Heart left ventricle (tissue), 16 donors: ENCODE results near the gene STUB1. TPM values are rescaled to one million over a fixed set of nuclear protein-coding genes. Genes with fewer than 3 reads are reported as not detected.
A peak's percentile ranks its signal among the peaks of the same experiment; 100 is the strongest.

Experiments used
- ATAC-seq, 4 donors: fragments of 200-7000 bp; cut with Tn5 transposase; one replicate each; pipeline ENCODE4 v1.9.1; 2020 to 2022; ENCODE audit warnings: moderate library complexity in 4 of 4, mild to moderate bottlenecking in 3 of 4, moderate number of reproducible peaks in 1 of 4
- DNase-seq, 5 donors: peaks; one replicate each; pipeline ENCODE4 v3.0.0-alpha.2; 2020
- H3K27ac ChIP-seq, 12 donors: fragments of 200-600 bp; sonication (generic) in 4 of 12; one replicate each; pipeline versions ENCODE4 v1.5.0 to v1.8.0; 2016 to 2022; ENCODE audit warnings: mild to moderate bottlenecking in 2 of 12
- H3K27me3 ChIP-seq, 9 donors: fragments of 200-600 bp; sonication (generic) in 2 of 9; one replicate each; pipeline versions ENCODE4 v1.5.1 to v1.8.0; 2016 to 2022; ENCODE audit warnings: mild to moderate bottlenecking in 3 of 9
- H3K36me3 ChIP-seq, 9 donors: fragments of 200-600 bp; sonication (generic) in 2 of 9; one replicate each; pipeline versions ENCODE4 v1.5.0 to v1.8.0; 2018 to 2022; ENCODE audit warnings: mild to moderate bottlenecking in 2 of 9
- H3K4me1 ChIP-seq, 12 donors: fragments of 200-600 bp; sonication (generic) in 4 of 12; one replicate each; pipeline versions ENCODE4 v1.5.0 to v1.8.0; 2016 to 2022; ENCODE audit warnings: mild to moderate bottlenecking in 3 of 12
- H3K4me3 ChIP-seq, 12 donors: fragments of 200-600 bp; sonication (generic) in 4 of 12; one replicate each; pipeline versions ENCODE4 v1.5.0 to v1.8.0; 2017 to 2022; ENCODE audit warnings: mild to moderate bottlenecking in 9 of 12, moderate library complexity in 4 of 12
- H3K9me3 ChIP-seq, 12 donors: fragments of 200-600 bp; sonication (generic) in 4 of 12; one replicate each; pipeline versions ENCODE4 v1.5.0 to v1.8.0; 2016 to 2022; ENCODE audit warnings: mild to moderate bottlenecking in 1 of 12
- CTCF ChIP-seq, 12 donors: fragments of 200-600 bp; sonication (generic) in 4 of 12; IDR thresholded peaks; one replicate each; pipeline versions ENCODE4 v1.5.0 to v1.8.0; 2018 to 2022; ENCODE audit warnings: antibody characterized with exemption in 12 of 12, mild to moderate bottlenecking in 5 of 12
- POLR2A ChIP-seq, 2 donors: fragments of 450-650 bp; IDR thresholded peaks; one replicate each; pipeline ENCODE4 v1.6.1; 2017; ENCODE audit warnings: antibody characterized with exemption in 2 of 2, mild to moderate bottlenecking in 2 of 2, moderate library complexity in 2 of 2
- WGBS, 4 donors: extraction: QIAGEN DNeasy Blood & Tissue Kit in 2 of 4; methylation state at CpG; one replicate each; pipeline versions ENCODE4 v1.1.5 to v1.1.7; 2013 to 2018; 5-methylcytosine and 5-hydroxymethylcytosine counted together
- intact Hi-C, 10 donors: fragments of 100-400 bp; cut with DNase I; formaldehyde crosslinking; loops; one replicate each; pipeline versions ENCODE4 v1.11.1 to v1.14.2; 2022
- polyA plus RNA-seq, 2 donors: library from polyadenylated mRNA; stranded (reverse); fragments of 200-250 nt; gene quantifications; one replicate each; pipeline ENCODE4 v1.2.3, GENCODE V29; 2013
- total RNA-seq, 9 donors: library from RNA; depleted of rRNA in 2 of 9; stranded (reverse); fragments of >200 nt in 2 of 9; fragmentation: NEBNext Ultra II Directional in 3 of 9; extraction: Animal tissue kit (Norgen Biotek cat#: 25700) in 3 of 9; gene quantifications; one replicate each; pipeline versions ENCODE4 v1.1.0 to v1.2.4, GENCODE V29; 2016 to 2023
- donor health status: ischemic (EF 13 %, LVEDD 7.1; RV severe dilation, severe dysfunction).
- donor health status: healthy with polysubstance abuse.
- donor health status: DM: no; HTN: yes; CAD: no.
- donor health status: DM: no; HTN: no; CAD: no.
- donor health status: ischemic (EF 25% LVEDD 6.9; RV normal size, moderate dysfunction).
- donor health status: ischemic (EF 25% LVEDD 5.7; RV mildly dilated, moderate dysfunction).
- donor health status: healthy.
- donor health status: DM: yes; HTN: yes; CAD: no.
- donor health status: ischemic (EF 35%, LVEDD 5.7; RV mildly dilated, moderate dysfunction).
- donor health status: nonischemic (EF 11% LVEDD 7.7; RV severe dilation, severe dysfunction).
- donor health status: DM: yes; HTN: yes; CAD: no.
- donor health status: PGD.
- donor health status: ischemic (EF 29% LVEDD 5.4; RV normal size, mild dysfunction).
- donor health status: nonischemic (EF 23%, LVEDD 6.1; RV moderate dilation, normal function).

Gene STUB1
- total and polyA plus RNA-seq, 11 donors, result 93.7 to 198 (median 116) TPM

- TF ChIP-seq POLR2A (IDR thresholded peaks at IDR 0.05), result no peak
- no peak for TF ChIP-seq CTCF (IDR thresholded peaks at IDR 0.05)
- intact Hi-C loops, result loop anchor here in 1 of 10 donors (5.0 kb wide), 1 partner anchor 339 kb away; no protein-coding TSS in a partner anchor
- H3K9me3 ChIP-seq, result no peaks in the 10 kb centered on the region
- H3K27me3 ChIP-seq, result peaks cover 0 to 18% (median 0%) of the 10 kb centered on the region in 9 donors
- no peak for DNase-seq
- H3K27ac ChIP-seq, result no peak overlapping the region
- WGBS, 4 donors, result 95 to 97% (median 96%) methylated on average over 3 to 9 of the region's 9 CpGs
- H3K4me1 ChIP-seq, result peaks cover 4 to 61% (median 42%) of the 10 kb centered on the region in 12 donors
- peaks cover 0 to 6% (median 0%) of the 10 kb centered on the region in 9 donors for H3K36me3 ChIP-seq
- no peak overlapping the region for H3K4me3 ChIP-seq
- no peak for ATAC-seq
Measured at GRCh38 chr16:718389-718788, 38.2 kb downstream of the STUB1 start.

DNA sequence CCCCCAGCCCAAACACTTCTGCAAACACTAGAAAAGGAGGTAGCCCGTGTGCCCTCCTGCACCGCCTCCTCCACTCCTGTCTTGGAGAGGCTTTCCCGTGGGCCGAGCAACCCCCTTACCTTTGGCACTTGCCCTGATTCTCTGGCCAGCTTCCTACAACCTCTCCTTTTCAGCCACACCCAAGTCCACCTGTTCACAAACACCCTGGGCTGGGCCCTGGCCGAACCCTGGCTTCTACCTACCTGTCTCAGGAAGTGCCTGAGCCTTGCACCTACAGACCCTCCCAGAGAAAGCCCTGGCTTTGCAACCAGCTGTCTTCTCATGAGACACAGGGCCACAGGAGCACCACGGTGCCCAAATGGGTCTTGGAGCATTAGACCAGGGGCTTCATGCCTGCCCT, 38.7 kb downstream of the STUB1 start:
- TF ChIP-seq POLR2A (IDR thresholded peaks at IDR 0.05), result no peak
- peaks cover 4 to 60% (median 42%) of the 10 kb centered on the region in 12 donors for H3K4me1 ChIP-seq
- peaks cover 0 to 18% (median 0%) of the 10 kb centered on the region in 9 donors for H3K27me3 ChIP-seq
- H3K4me3 ChIP-seq, result peak overlapping the region in 1 of 12 donors; percentile 24
- no peak for DNase-seq
- H3K27ac ChIP-seq, result no peak overlapping the region
- H3K36me3 ChIP-seq, result peaks cover 0 to 6% (median 0%) of the 10 kb centered on the region in 9 donors
- no peak for ATAC-seq
- WGBS, 4 donors, result 85 to 91% (median 89%) methylated on average over 5 to 6 of the region's 6 CpGs
- H3K9me3 ChIP-seq, result no peaks in the 10 kb centered on the region
- intact Hi-C loops, result loop anchor here in 1 of 10 donors (5.0 kb wide), 1 partner anchor 338 kb away; no protein-coding TSS in a partner anchor

DNA sequence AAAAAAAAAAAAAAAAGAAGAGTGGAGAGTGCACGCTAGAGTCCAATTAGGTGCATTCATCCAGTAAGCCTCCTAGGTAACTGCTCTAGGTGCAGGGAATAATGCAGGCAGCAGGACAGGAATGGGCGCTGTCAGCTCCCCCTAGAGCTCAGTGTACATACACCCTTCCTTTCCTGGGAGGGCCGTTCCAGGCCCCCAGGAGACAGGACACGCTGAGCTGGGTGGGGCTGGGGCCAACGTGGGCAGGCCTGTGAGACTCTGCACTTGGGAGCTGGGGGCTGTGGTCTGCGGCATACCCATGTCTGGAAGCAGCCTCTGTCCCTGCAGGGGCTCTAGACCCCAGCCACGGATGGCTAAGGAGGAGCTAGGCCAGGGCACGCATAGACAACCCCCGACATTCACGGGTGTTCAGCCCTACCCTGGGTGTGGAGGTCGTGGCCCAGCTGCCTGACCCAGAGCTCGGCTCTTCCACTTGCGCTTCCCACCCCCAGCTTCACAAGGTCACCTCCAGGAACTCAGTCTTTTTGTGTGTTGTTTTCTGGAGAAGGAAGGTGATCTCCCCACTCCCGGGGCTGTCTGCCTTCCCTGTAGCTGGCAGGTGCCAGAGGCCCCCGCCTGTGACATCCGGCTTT, 39.7 kb downstream of the STUB1 start:
- WGBS, 4 donors, result 5 to 8% (median 8%) methylated on average over 16 of the region's 16 CpGs
- H3K27me3 ChIP-seq, result peaks cover 0 to 14% (median 0%) of the 10 kb centered on the region in 9 donors
- H3K4me1 ChIP-seq, result peaks cover 4 to 52% (median 35%) of the 10 kb centered on the region in 12 donors
- H3K9me3 ChIP-seq, result no peaks in the 10 kb centered on the region
- peak in 2 of 4 donors; percentile 2 to 11 for ATAC-seq
- DNase-seq, result no peak
- intact Hi-C loops, result loop anchor here in 1 of 10 donors (5.0 kb wide), 1 partner anchor 337 kb away; no protein-coding TSS in a partner anchor
- no peak for TF ChIP-seq POLR2A (IDR thresholded peaks at IDR 0.05)
- peak in 3 of 12 donors; percentile 6 to 18 (median 12) for TF ChIP-seq CTCF (IDR thresholded peaks at IDR 0.05)
- H3K36me3 ChIP-seq, result peaks cover 0 to 6% (median 0%) of the 10 kb centered on the region in 9 donors
- peak overlapping the region in 11 of 12 donors; percentile 58 to 92 (median 81) for H3K4me3 ChIP-seq
- peak overlapping the region in 11 of 12 donors; percentile 87 to 98 (median 94) for H3K27ac ChIP-seq

DNA sequence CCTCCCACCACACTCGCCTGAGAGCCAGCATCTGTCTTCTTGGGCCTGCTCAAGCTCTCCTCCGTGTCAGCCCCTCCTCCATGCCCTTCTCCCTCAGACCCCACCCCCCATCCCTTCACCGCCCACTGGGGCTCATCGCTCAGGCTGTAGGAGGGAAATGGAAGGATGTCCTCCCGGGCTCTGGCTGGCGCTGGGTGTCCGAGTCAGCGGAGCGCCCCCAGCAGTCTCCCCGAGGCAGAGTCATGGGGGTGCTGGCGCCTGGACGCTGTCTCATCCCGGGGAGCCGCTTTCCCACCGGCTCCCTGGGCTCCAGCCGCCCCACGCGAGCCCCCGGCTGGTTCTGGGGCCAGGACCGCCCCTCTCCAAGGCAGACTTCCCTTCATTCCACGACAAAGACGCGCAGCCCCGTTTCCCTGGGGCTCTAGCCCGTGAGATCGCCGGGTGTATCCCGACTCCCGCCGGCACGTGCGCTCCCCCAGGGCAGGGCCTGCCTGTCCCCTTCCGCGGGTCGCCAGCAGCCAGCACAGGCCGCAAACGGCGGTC, 40.3 kb downstream of the STUB1 start:
- WGBS, 4 donors, result 0 to 2% (median 1%) methylated on average over 5 to 38 of the region's 38 CpGs
- intact Hi-C loops, result no loop called here
- no peaks in the 10 kb centered on the region for H3K9me3 ChIP-seq
- H3K4me3 ChIP-seq, result peak overlapping the region; percentile 58 to 92 (median 80)
- H3K36me3 ChIP-seq, result peaks cover 0 to 6% (median 0%) of the 10 kb centered on the region in 9 donors
- peaks cover 0 to 12% (median 0%) of the 10 kb centered on the region in 9 donors for H3K27me3 ChIP-seq
- peak; percentile 50 to 74 (median 64) for ATAC-seq
- peak in 4 of 5 donors; percentile 65 to 73 (median 70) for DNase-seq
- peaks cover 4 to 50% (median 35%) of the 10 kb centered on the region in 12 donors for H3K4me1 ChIP-seq
- peak overlapping the region; percentile 62 to 98 (median 94) for H3K27ac ChIP-seq
- TF ChIP-seq CTCF (IDR thresholded peaks at IDR 0.05) (peak in 3 of 12 donors; percentile 4 to 19 (median 6)), POLR2A (IDR thresholded peaks at IDR 0.05) (no peak)
